Neuronal stem cell (in vitro differentiated cells): ENCODE results near the gene TSPAN13.
A peak's percentile ranks its signal among the peaks of the same experiment; 100 is the strongest.

Experiments used
- DNase-seq: peaks from one replicate; pipeline ENCODE4 v3.0.0-alpha.2; 2013; ENCODE audit warnings: low spot score
- H2AFZ ChIP-seq: one replicate; pipeline ENCODE4 v1.6.1; 2013; ENCODE audit warnings: mild to moderate bottlenecking, low read length, inconsistent platforms
- H2AK5ac ChIP-seq: 2 replicates; pipeline ENCODE4 v1.6.1; 2013; ENCODE audit warnings: low read depth, mild to moderate bottlenecking, inconsistent platforms, low read length, moderate library complexity, mixed read lengths
- H2BK120ac ChIP-seq: 2 replicates; pipeline ENCODE4 v1.6.1; 2013; ENCODE audit warnings: low read depth, mild to moderate bottlenecking, inconsistent platforms, low read length, moderate library complexity, mixed read lengths
- H2BK12ac ChIP-seq: one replicate; pipeline ENCODE4 v1.6.1; 2013; ENCODE audit warnings: low read length, inconsistent platforms
- H2BK15ac ChIP-seq: 2 replicates; pipeline ENCODE4 v1.6.1; 2013; ENCODE audit warnings: mild to moderate bottlenecking, low read length, inconsistent platforms, mixed read lengths
- H2BK5ac ChIP-seq: one replicate; pipeline ENCODE4 v1.6.1; 2013; ENCODE audit warnings: inconsistent platforms, mild to moderate bottlenecking, low read length, moderate library complexity
- H3K14ac ChIP-seq: one replicate; pipeline ENCODE4 v1.6.1; 2013; ENCODE audit warnings: low read length, inconsistent platforms
- H3K18ac ChIP-seq: 2 replicates; pipeline ENCODE4 v1.6.1; 2013; ENCODE audit warnings: low read length, inconsistent platforms
- H3K23ac ChIP-seq: 2 replicates; pipeline ENCODE4 v1.6.1; 2013; ENCODE audit warnings: low read depth, mild to moderate bottlenecking, mixed read lengths, low read length, inconsistent platforms; ENCODE audit not compliant: poor library complexity
- H3K27ac ChIP-seq: replicated peaks from 3 replicates; pipeline ENCODE4 v1.5.1; 2013; ENCODE audit warnings: low read length, inconsistent platforms
- H3K27me3 ChIP-seq, 3 experiments: 2 replicates each; pipeline ENCODE4 v1.6.1; 2013; ENCODE audit warnings: low read length in 3 of 3, mild to moderate bottlenecking in 2 of 3, inconsistent platforms in 1 of 3, low read depth in 1 of 3, mixed read lengths in 1 of 3, moderate library complexity in 1 of 3; ENCODE audit not compliant: control insufficient read depth in 3 of 3, insufficient read depth in 3 of 3
- H3K36me3 ChIP-seq, 2 donors: replicated peaks in 1 of 2; 2 replicates each; pipeline ENCODE4 v1.6.1; 2013; ENCODE audit warnings: low read length in 2 of 2; ENCODE audit not compliant: control insufficient read depth in 2 of 2, insufficient read depth in 2 of 2
- H3K4ac ChIP-seq: 2 replicates; pipeline ENCODE4 v1.6.1; 2013; ENCODE audit warnings: inconsistent platforms, mild to moderate bottlenecking, low read length, moderate library complexity
- H3K4me1 ChIP-seq, 2 donors: 1 replicate in 1 of 2; 2 replicates in 1 of 2; pipeline ENCODE4 v1.6.1; 2013; ENCODE audit warnings: low read length in 2 of 2, low read depth in 1 of 2; ENCODE audit not compliant: control insufficient read depth in 2 of 2, insufficient read depth in 1 of 2
- H3K4me2 ChIP-seq: one replicate; pipeline ENCODE4 v1.6.1; 2013; ENCODE audit warnings: mild to moderate bottlenecking, low read length, inconsistent platforms; ENCODE audit not compliant: insufficient read depth, poor library complexity, severe bottlenecking
- H3K4me3 ChIP-seq, 2 donors: 2 replicates each; pipeline ENCODE4 v1.5.1; 2013; ENCODE audit warnings: low read length in 2 of 2, mild to moderate bottlenecking in 2 of 2, inconsistent platforms in 1 of 2, moderate library complexity in 1 of 2
- H3K79me1 ChIP-seq: one replicate; pipeline ENCODE4 v1.6.1; 2013; ENCODE audit warnings: low read depth, mild to moderate bottlenecking, inconsistent platforms, low read length, moderate library complexity
- H3K9ac ChIP-seq: one replicate; pipeline ENCODE4 v1.6.1; 2013; ENCODE audit warnings: mild to moderate bottlenecking, low read depth, low read length, inconsistent platforms; ENCODE audit not compliant: poor library complexity
- H3K9me3 ChIP-seq, 2 donors: replicated peaks in 1 of 2; 2 replicates each; pipeline versions ENCODE3 to v1.6.1; 2013; ENCODE audit warnings: low read length in 2 of 2, mild to moderate bottlenecking in 2 of 2, inconsistent platforms in 1 of 2, low read depth in 1 of 2, mixed read lengths in 1 of 2, moderate library complexity in 1 of 2; ENCODE audit not compliant: control insufficient read depth in 2 of 2, insufficient read depth in 1 of 2
- H4K8ac ChIP-seq: one replicate; pipeline ENCODE4 v1.6.1; 2013; ENCODE audit warnings: low read depth, mild to moderate bottlenecking, inconsistent platforms, low read length, moderate library complexity
- H4K91ac ChIP-seq: one replicate; pipeline ENCODE4 v1.6.1; 2013; ENCODE audit warnings: low read length, low read depth, mild to moderate bottlenecking, inconsistent platforms; ENCODE audit not compliant: poor library complexity
- WGBS, 2 donors: extraction: QIAGEN DNeasy Blood & Tissue Kit; methylation state at CpG; one replicate each; pipeline ENCODE4 v1.1.7; 2013; ENCODE audit warnings: missing lambda C conversion rate in 2 of 2, mixed read lengths in 1 of 2; ENCODE audit not compliant: insufficient read length in 2 of 2, insufficient replicate concordance in 1 of 2; ENCODE audit errors: extremely low coverage in 2 of 2; 5-methylcytosine and 5-hydroxymethylcytosine counted together

TSPAN13 gene

GRCh38 chr7:16801111-16801542, 47.6 kb downstream of the TSPAN13 start:
- no peak overlapping the region for H2BK5ac ChIP-seq
- H3K27ac ChIP-seq = no peak overlapping the region
- no peak overlapping the region for H3K23ac ChIP-seq
- no peak overlapping the region for H4K8ac ChIP-seq
- H3K4me1 ChIP-seq = no peaks in the 10 kb centered on the region
- no peak overlapping the region for H2AK5ac ChIP-seq
- peak; percentile 21 for DNase-seq
- no peak overlapping the region for H3K14ac ChIP-seq
- H2AFZ ChIP-seq = no peak overlapping the region
- H2BK120ac ChIP-seq = no peak overlapping the region
- H3K4me3 ChIP-seq = no peak overlapping the region
- H3K4ac ChIP-seq = no peak overlapping the region
- no peaks in the 10 kb centered on the region for H3K36me3 ChIP-seq
- H3K79me1 ChIP-seq = no peaks in the 10 kb centered on the region
- H3K9me3 ChIP-seq = no peaks in the 10 kb centered on the region
- no peaks in the 10 kb centered on the region for H3K27me3 ChIP-seq
- H3K4me2 ChIP-seq = no peak overlapping the region
- H2BK12ac ChIP-seq = no peak overlapping the region
- no peak overlapping the region for H3K9ac ChIP-seq
- no peak overlapping the region for H4K91ac ChIP-seq
- H3K18ac ChIP-seq = no peak overlapping the region
- no peak overlapping the region for H2BK15ac ChIP-seq

GRCh38 chr7:16801579-16801978, 48.0 kb downstream of the TSPAN13 start:
- Histone ChIP-seq H3K27ac (no peak overlapping the region), H3K23ac (no peak overlapping the region), H3K4me2 (no peak overlapping the region), H3K27me3 (no peaks in the 10 kb centered on the region), H2AK5ac (no peak overlapping the region), H3K9me3 (no peaks in the 10 kb centered on the region), H3K18ac (no peak overlapping the region), H2BK15ac (no peak overlapping the region), H3K4ac (no peak overlapping the region), H2AFZ (no peak overlapping the region), H3K4me1 (no peaks in the 10 kb centered on the region), H3K14ac (no peak overlapping the region), H3K79me1 (no peaks in the 10 kb centered on the region), H3K4me3 (no peak overlapping the region), H2BK120ac (no peak overlapping the region), H2BK5ac (no peak overlapping the region), H3K36me3 (no peaks in the 10 kb centered on the region), H3K9ac (no peak overlapping the region), H2BK12ac (no peak overlapping the region), H4K8ac (no peak overlapping the region), H4K91ac (no peak overlapping the region)
- WGBS, 2 donors = no CpG with 5 or more reads among the region's 4 CpGs
- DNase-seq = no peak

- no peak overlapping the region for H3K4me2 ChIP-seq
- H2BK120ac ChIP-seq = no peak overlapping the region
- no peak overlapping the region for H2AFZ ChIP-seq
- H3K18ac ChIP-seq = no peak overlapping the region
- no peak overlapping the region for H2BK5ac ChIP-seq
- H3K14ac ChIP-seq = no peak overlapping the region
- H3K27me3 ChIP-seq = no peaks in the 10 kb centered on the region
- no peaks in the 10 kb centered on the region for H3K36me3 ChIP-seq
- no peak overlapping the region for H2AK5ac ChIP-seq
- H3K4ac ChIP-seq = no peak overlapping the region
- H3K9ac ChIP-seq = no peak overlapping the region
- no peak overlapping the region for H3K27ac ChIP-seq
- H2BK12ac ChIP-seq = no peak overlapping the region
- H3K4me1 ChIP-seq = no peaks in the 10 kb centered on the region
- no peak overlapping the region for H2BK15ac ChIP-seq
- H3K4me3 ChIP-seq = no peak overlapping the region
- H4K8ac ChIP-seq = no peak overlapping the region
- no peaks in the 10 kb centered on the region for H3K79me1 ChIP-seq
- no peak overlapping the region for H3K23ac ChIP-seq
- no peaks in the 10 kb centered on the region for H3K9me3 ChIP-seq
- WGBS, 2 donors = no CpG with 5 or more reads among the region's 4 CpGs
- DNase-seq = no peak
- H4K91ac ChIP-seq = no peak overlapping the region
Measured at GRCh38 chr7:16803125-16803524, 49.6 kb downstream of the TSPAN13 start.

GRCh38 chr7:16803881-16804673, 50.5 kb downstream of the TSPAN13 start:
- no peaks in the 10 kb centered on the region for H3K36me3 ChIP-seq
- no peak overlapping the region for H2BK12ac ChIP-seq
- H3K4me2 ChIP-seq = no peak overlapping the region
- no peak overlapping the region for H2AK5ac ChIP-seq
- DNase-seq = no peak
- H3K27me3 ChIP-seq = no peaks in the 10 kb centered on the region
- no peak overlapping the region for H2BK15ac ChIP-seq
- H2BK120ac ChIP-seq = no peak overlapping the region
- peak overlapping the region; percentile 28 for H2AFZ ChIP-seq
- H3K79me1 ChIP-seq = no peaks in the 10 kb centered on the region
- no peak overlapping the region for H2BK5ac ChIP-seq
- no peak overlapping the region for H3K4ac ChIP-seq
- H3K23ac ChIP-seq = no peak overlapping the region
- WGBS, 2 donors = no CpG with 5 or more reads among the region's 7 CpGs
- no peak overlapping the region for H3K4me3 ChIP-seq
- no peak overlapping the region for H3K14ac ChIP-seq
- no peaks in the 10 kb centered on the region for H3K4me1 ChIP-seq
- no peak overlapping the region for H3K9ac ChIP-seq
- no peak overlapping the region for H4K8ac ChIP-seq
- no peak overlapping the region for H3K27ac ChIP-seq
- no peak overlapping the region for H3K18ac ChIP-seq
- no peak overlapping the region for H4K91ac ChIP-seq
- H3K9me3 ChIP-seq = no peaks in the 10 kb centered on the region
